Activated CD8-positive, alpha-beta memory T cell treated with anti-CD3 and anti-CD28 coated beads, Interleukin-2, amount 50 U/mL, for 4 hours (primary cell): ENCODE results near the gene MAMDC4.

Experiments used
- DNase-seq: peaks from one replicate; pipeline ENCODE4 v3.0.0-alpha.2; 2020

The MAMDC4 gene

GRCh38 chr9:136896027-136896426, 43.9 kb downstream of the MAMDC4 start:
- DNase-seq: no peak

GRCh38 chr9:136898483-136899100, 46.4 kb downstream of the MAMDC4 start:
- no peak for DNase-seq

GRCh38 chr9:136899196-136899595, 47.0 kb downstream of the MAMDC4 start:
- no peak for DNase-seq

- no peak for DNase-seq
Observed at GRCh38 chr9:136900556-136900955, 48.4 kb downstream of the MAMDC4 start.

- no peak for DNase-seq
Observed at GRCh38 chr9:136900988-136901515, 48.9 kb downstream of the MAMDC4 start.

- peak; percentile 69 for DNase-seq
Observed at GRCh38 chr9:136901516-136902258, 49.5 kb downstream of the MAMDC4 start.

GRCh38 chr9:136902259-136902821, 50.2 kb downstream of the MAMDC4 start:
- peak; percentile 79 for DNase-seq

GRCh38 chr9:136903041-136903554, 51.0 kb downstream of the MAMDC4 start:
- DNase-seq: no peak

- no peak for DNase-seq
Observed at GRCh38 chr9:136906266-136906665, 54.1 kb downstream of the MAMDC4 start.

GRCh38 chr9:136907011-136907914, 55.1 kb downstream of the MAMDC4 start:
- DNase-seq: no peak
